ENCODE measurements around the gene G3BP1. TPM values are rescaled to one million over a fixed set of nuclear protein-coding genes. Genes with fewer than 3 reads are reported as not detected.

G3BP1 gene
- total and polyA plus RNA-seq, 4 donors: 26.9 to 144 (median 62.7) TPM

- WGBS: 93% methylated on average over 2 of the region's 2 CpGs
- Histone ChIP-seq H3K27ac (ENCODE audit: low read depth in 1 of 2, low read length in 2 of 2) (no peak overlapping the region), H3K36me3 (ENCODE audit: control insufficient read depth in 4 of 4, insufficient read depth in 3 of 4, low read depth in 1 of 4, low read length in 3 of 4) (peaks cover 3 to 26% (median 16%) of the 10 kb centered on the region in 4 donors), H3K4me3 (ENCODE audit: low read depth in 1 of 3, low read length in 3 of 3) (no peak overlapping the region), H3K9me3 (ENCODE audit: control insufficient read depth in 4 of 4, low read length in 3 of 4) (no peaks in the 10 kb centered on the region), H3K4me1 (ENCODE audit: control insufficient read depth in 4 of 4, insufficient read depth in 4 of 4, low read length in 3 of 4) (no peaks in the 10 kb centered on the region), H3K27me3 (ENCODE audit: control insufficient read depth in 4 of 4, insufficient read depth in 4 of 4, low read length in 3 of 4) (no peaks in the 10 kb centered on the region), H3K9ac (ENCODE audit: low read depth in 1 of 2, low read length in 2 of 2) (no peak overlapping the region)
- DNase-seq (ENCODE audit: low spot score): no peak
- TF ChIP-seq, protein P1, sequence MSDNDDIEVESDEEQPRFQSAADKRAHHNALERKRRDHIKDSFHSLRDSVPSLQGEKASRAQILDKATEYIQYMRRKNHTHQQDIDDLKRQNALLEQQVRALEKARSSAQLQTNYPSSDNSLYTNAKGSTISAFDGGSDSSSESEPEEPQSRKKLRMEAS (IDR thresholded peaks at IDR 0.05): no peak
- TF ChIP-seq EGR1 (IDR thresholded peaks at IDR 0.05; ENCODE audit: low read depth in 2 of 2) (no peak), RXRA (IDR thresholded peaks at IDR 0.05) (no peak), HNF4A (conservative IDR thresholded peaks at IDR 0.05) (no peak), SP1 (IDR thresholded peaks at IDR 0.05) (no peak), FOXA2 (IDR thresholded peaks at IDR 0.05) (no peak)
Measured at GRCh38 chr5:151812757-151813309, 41.1 kb downstream of the G3BP1 start.

DNA sequence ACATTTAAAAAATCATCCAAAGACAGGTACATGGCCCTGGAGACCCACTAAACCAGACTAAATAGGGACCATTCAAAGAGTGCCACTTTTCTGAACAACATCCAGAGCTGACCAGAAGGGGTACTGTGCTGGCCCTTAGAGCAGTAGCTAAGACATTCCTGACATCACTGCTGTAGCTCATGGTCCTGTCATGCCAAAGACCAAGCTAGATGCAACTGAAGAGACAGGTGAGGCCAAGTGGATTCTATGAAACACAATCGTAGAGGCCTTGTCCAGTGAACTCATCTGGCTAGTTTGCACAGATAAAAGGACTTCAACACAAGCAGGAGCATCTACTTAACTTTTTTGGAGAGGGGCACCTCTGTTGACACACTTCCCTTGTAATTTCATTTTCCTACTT is 43.3 kb downstream of the G3BP1 start:
- Histone ChIP-seq H3K9me3 (ENCODE audit: control insufficient read depth in 4 of 4, low read length in 3 of 4) (no peaks in the 10 kb centered on the region), H3K9ac (ENCODE audit: low read depth in 1 of 2, low read length in 2 of 2) (no peak overlapping the region), H3K27me3 (ENCODE audit: control insufficient read depth in 4 of 4, insufficient read depth in 4 of 4, low read length in 3 of 4) (no peaks in the 10 kb centered on the region), H3K4me1 (ENCODE audit: control insufficient read depth in 4 of 4, insufficient read depth in 4 of 4, low read length in 3 of 4) (no peaks in the 10 kb centered on the region), H3K36me3 (ENCODE audit: control insufficient read depth in 4 of 4, insufficient read depth in 3 of 4, low read depth in 1 of 4, low read length in 3 of 4) (peaks cover 3 to 22% (median 12%) of the 10 kb centered on the region in 4 donors), H3K4me3 (ENCODE audit: low read depth in 1 of 3, low read length in 3 of 3) (no peak overlapping the region), H3K27ac (ENCODE audit: low read depth in 1 of 2, low read length in 2 of 2) (no peak overlapping the region)
- WGBS: 83% methylated on average over 1 of the region's 1 CpG
- no peak for DNase-seq (ENCODE audit: low spot score)
- TF ChIP-seq HNF4G (IDR thresholded peaks at IDR 0.05): no peak

DNA sequence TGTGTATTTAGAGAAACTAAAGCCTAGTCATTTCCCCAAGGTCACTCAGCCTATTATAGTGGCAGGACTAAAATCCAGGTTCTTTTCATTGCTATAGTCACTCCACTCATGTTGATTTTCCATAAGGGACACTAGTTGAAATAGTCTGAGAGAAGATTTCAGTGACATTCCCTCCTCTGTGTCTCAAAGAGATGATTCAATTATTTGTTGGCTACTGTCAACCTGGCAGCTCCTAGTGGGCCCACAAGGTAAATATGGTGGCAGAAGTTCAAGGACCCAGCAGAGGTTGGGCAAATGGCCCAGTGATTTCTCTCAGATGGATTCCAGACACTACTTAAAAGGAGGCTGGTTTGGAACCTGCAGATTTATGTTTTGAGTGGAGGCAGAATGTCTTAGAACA is 48.1 kb downstream of the G3BP1 start:
- DNase-seq (ENCODE audit: low spot score): no peak
- H3K27me3 ChIP-seq (ENCODE audit: control insufficient read depth in 4 of 4, insufficient read depth in 4 of 4, low read length in 3 of 4): no peaks in the 10 kb centered on the region
- TF ChIP-seq FOXA2 (IDR thresholded peaks at IDR 0.05) (no peak), ZBTB33 (IDR thresholded peaks at IDR 0.05) (no peak), HNF4A (conservative IDR thresholded peaks at IDR 0.05) (no peak), TAF1 (conservative IDR thresholded peaks at IDR 0.05) (no peak), EGR1 (IDR thresholded peaks at IDR 0.05; ENCODE audit: low read depth in 2 of 2) (no peak), REST (IDR thresholded peaks at IDR 0.05) (no peak), FOXA1 (IDR thresholded peaks at IDR 0.05) (no peak), NR2F2 (IDR thresholded peaks at IDR 0.05) (no peak), YY1 (IDR thresholded peaks at IDR 0.05) (no peak), RXRA (IDR thresholded peaks at IDR 0.05) (no peak), HNF4G (IDR thresholded peaks at IDR 0.05) (no peak), RAD21 (IDR thresholded peaks at IDR 0.05) (no peak), GABPA (IDR thresholded peaks at IDR 0.05 in 1 of 2, conservative IDR thresholded peaks at IDR 0.05 in 1 of 2) (no peak)
- TF ChIP-seq, protein P2, sequence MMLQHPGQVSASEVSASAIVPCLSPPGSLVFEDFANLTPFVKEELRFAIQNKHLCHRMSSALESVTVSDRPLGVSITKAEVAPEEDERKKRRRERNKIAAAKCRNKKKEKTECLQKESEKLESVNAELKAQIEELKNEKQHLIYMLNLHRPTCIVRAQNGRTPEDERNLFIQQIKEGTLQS (IDR thresholded peaks at IDR 0.05): no peak
- TF ChIP-seq, protein P1 (IDR thresholded peaks at IDR 0.05): no peak
- H3K36me3 ChIP-seq (ENCODE audit: control insufficient read depth in 4 of 4, insufficient read depth in 3 of 4, low read depth in 1 of 4, low read length in 3 of 4): peaks cover 0 to 8% (median under 1%) of the 10 kb centered on the region in 4 donors
- no peak overlapping the region for H3K27ac ChIP-seq (ENCODE audit: low read depth in 1 of 2, low read length in 2 of 2)
- no peaks in the 10 kb centered on the region for H3K4me1 ChIP-seq (ENCODE audit: control insufficient read depth in 4 of 4, insufficient read depth in 4 of 4, low read length in 3 of 4)
- no peak overlapping the region for H3K9ac ChIP-seq (ENCODE audit: low read depth in 1 of 2, low read length in 2 of 2)
- no peaks in the 10 kb centered on the region for H3K9me3 ChIP-seq (ENCODE audit: control insufficient read depth in 4 of 4, low read length in 3 of 4)
- no peak overlapping the region for H3K4me3 ChIP-seq (ENCODE audit: low read depth in 1 of 3, low read length in 3 of 3)
